Keratinocyte (primary cell): ENCODE results near the gene SEC61G. TPM values are rescaled to one million over a fixed set of nuclear protein-coding genes. Genes with fewer than 3 reads are reported as not detected.

Experiments
- DNase-seq: peaks from one replicate; pipeline ENCODE4 v3.0.0-alpha.2; 2011; ENCODE audit warnings: low read depth, missing footprints, low spot score
- FAIRE-seq: peaks from 2 replicates; lab custom pipeline; 2011; peaks lifted over from hg19 to GRCh38; lab: Jason Lieb, UNC
- H2AFZ ChIP-seq: 2 replicates; pipeline ENCODE4 v1.6.0; 2012; ENCODE audit warnings: low read length, control low read depth, inconsistent platforms; ENCODE audit not compliant: control insufficient read depth
- H3K27ac ChIP-seq: 2 replicates; pipeline ENCODE4 v1.5.1; 2011; ENCODE audit warnings: low read length; ENCODE audit not compliant: control insufficient read depth, insufficient read depth
- H3K27me3 ChIP-seq: 3 replicates; pipeline ENCODE4 v1.6.0; 2011; ENCODE audit warnings: low read length; ENCODE audit not compliant: control insufficient read depth, insufficient read depth; ENCODE audit errors: extremely low read depth
- H3K36me3 ChIP-seq, 2 experiments: 2 replicates in 1 of 2; 3 replicates in 1 of 2; pipeline ENCODE4 v1.5.1; 2011; ENCODE audit warnings: low read length in 2 of 2, mild to moderate bottlenecking in 1 of 2; ENCODE audit not compliant: control insufficient read depth in 2 of 2, insufficient read depth in 2 of 2; ENCODE audit errors: extremely low read depth in 1 of 2
- H3K4me1 ChIP-seq: 3 replicates; pipeline ENCODE4 v1.5.1; 2011; ENCODE audit warnings: low read length; ENCODE audit not compliant: control insufficient read depth, insufficient read depth; ENCODE audit errors: extremely low read depth
- H3K4me2 ChIP-seq: 3 replicates; pipeline ENCODE4 v1.6.0; 2011; ENCODE audit warnings: low read depth, low read length; ENCODE audit not compliant: control insufficient read depth, insufficient read depth; ENCODE audit errors: extremely low read depth
- H3K4me3 ChIP-seq, 3 experiments: fragments of 200-600 bp in 1 of 3; sonication (generic) in 1 of 3; 2 replicates in 2 of 3; 3 replicates in 1 of 3; pipeline ENCODE4 v1.5.1; 2011 to 2016; ENCODE audit warnings: low read length in 3 of 3, mild to moderate bottlenecking in 3 of 3, control low read depth in 2 of 3, inconsistent platforms in 1 of 3, low read depth in 1 of 3, mixed read lengths in 1 of 3, mixed run types in 1 of 3, moderate library complexity in 1 of 3; ENCODE audit not compliant: control insufficient read depth in 2 of 3, insufficient read depth in 2 of 3; ENCODE audit errors: extremely low read depth in 1 of 3
- H3K79me2 ChIP-seq: 2 replicates; pipeline ENCODE4 v1.6.0; 2012; ENCODE audit warnings: low read length; ENCODE audit not compliant: control insufficient read depth, insufficient read depth
- H3K9ac ChIP-seq: 3 replicates; pipeline ENCODE4 v1.6.0; 2011; ENCODE audit warnings: low read length; ENCODE audit not compliant: control insufficient read depth, insufficient read depth; ENCODE audit errors: extremely low read depth
- H3K9me1 ChIP-seq: 3 replicates; pipeline ENCODE4 v1.6.0; 2011; ENCODE audit warnings: low read length; ENCODE audit not compliant: control insufficient read depth, insufficient read depth; ENCODE audit errors: extremely low read depth
- H3K9me3 ChIP-seq: 2 replicates; pipeline ENCODE4 v1.5.1; 2012; ENCODE audit warnings: low read depth, low read length; ENCODE audit not compliant: control insufficient read depth
- H4K20me1 ChIP-seq: 3 replicates; pipeline ENCODE4 v1.6.0; 2011; ENCODE audit warnings: low read length; ENCODE audit not compliant: control insufficient read depth, insufficient read depth; ENCODE audit errors: extremely low read depth
- CTCF ChIP-seq, 3 experiments: IDR thresholded peaks in 1 of 3; conservative IDR thresholded peaks in 1 of 3; optimal IDR thresholded peaks in 1 of 3; 2 replicates in 2 of 3; 3 replicates in 1 of 3; pipeline versions ENCODE3 to v1.5.1; 2011; ENCODE audit warnings: low read length in 3 of 3, mild to moderate bottlenecking in 3 of 3, moderate library complexity in 2 of 3, control low read depth in 1 of 3, inconsistent platforms in 1 of 3; ENCODE audit not compliant: insufficient read depth in 2 of 3; ENCODE audit errors: extremely low read depth in 1 of 3
- EZH2 ChIP-seq: IDR thresholded peaks from one replicate; pipeline ENCODE4 v1.6.1; 2012; ENCODE audit warnings: inconsistent platforms, mild to moderate bottlenecking, low read length, moderate library complexity
- dilution Hi-C: fragments of 300-500 bp; cut with MboI; formaldehyde crosslinking; loops from one replicate; pipeline ENCODE4 v1.7.0; 2020; ENCODE audit warnings: low sequenced_read_pairs; ENCODE audit not compliant: extremely low pct_ligation_motif_present
- polyA plus RNA-seq, 5 experiments: library from polyadenylated mRNA; depleted of rRNA in 3 of 5; stranded (reverse) in 3 of 5; stranded (forward) in 1 of 5; unstranded in 1 of 5; fragments of >200 nt; gene quantifications; 1 replicate in 1 of 5; 2 replicates in 3 of 5; 3 replicates in 1 of 5; pipeline versions ENCODE4 v1.2.1 to v1.2.3, GENCODE V29; 2011 to 2012; ENCODE audit warnings: missing spikeins in 2 of 5, low read depth in 1 of 5, low replicate concordance in 1 of 5

Gene SEC61G
- polyA plus RNA-seq, 1 donor (not counting 4 experiments of a cell fraction or from before 2014, with no cell fraction given): 191 TPM

- Histone ChIP-seq H3K79me2 (no peaks in the 10 kb centered on the region), H3K27ac (no peak overlapping the region), H3K4me2 (no peak overlapping the region), H3K4me1 (peaks cover 5% of the 10 kb centered on the region), H3K9me3 (no peaks in the 10 kb centered on the region), H3K27me3 (no peaks in the 10 kb centered on the region), H3K4me3 (no peak overlapping the region), H2AFZ (no peak overlapping the region), H3K9ac (no peak overlapping the region), H3K36me3 (no peaks in the 10 kb centered on the region), H3K9me1 (no peaks in the 10 kb centered on the region), H4K20me1 (no peaks in the 10 kb centered on the region)
- no peak for DNase-seq
- dilution Hi-C loops: no loop called here
- TF ChIP-seq CTCF (optimal IDR thresholded peaks at IDR 0.05 in 1 of 3, IDR thresholded peaks at IDR 0.05 in 1 of 3, conservative IDR thresholded peaks at IDR 0.05 in 1 of 3; ENCODE audit: extremely low read depth in 1 of 3, insufficient read depth in 2 of 3, low read length in 3 of 3): no peak
- TF ChIP-seq EZH2: no peak
- FAIRE-seq: no peak
These were observed 21.5 kb upstream of the SEC61G start for GRCh38 chr7:54780490-54780889.

GRCh38 chr7:54778696-54779540, 19.9 kb upstream of the SEC61G start:
- H3K27ac ChIP-seq: no peak overlapping the region
- no peaks in the 10 kb centered on the region for H3K9me1 ChIP-seq
- no peak for TF ChIP-seq CTCF (optimal IDR thresholded peaks at IDR 0.05 in 1 of 3, IDR thresholded peaks at IDR 0.05 in 1 of 3, conservative IDR thresholded peaks at IDR 0.05 in 1 of 3; ENCODE audit: extremely low read depth in 1 of 3, insufficient read depth in 2 of 3, low read length in 3 of 3)
- TF ChIP-seq EZH2: no peak
- no peaks in the 10 kb centered on the region for H3K79me2 ChIP-seq
- H3K36me3 ChIP-seq: no peaks in the 10 kb centered on the region
- no peak overlapping the region for H3K4me2 ChIP-seq
- H3K9ac ChIP-seq: no peak overlapping the region
- H3K4me1 ChIP-seq: no peaks in the 10 kb centered on the region
- no peaks in the 10 kb centered on the region for H4K20me1 ChIP-seq
- no peak overlapping the region for H2AFZ ChIP-seq
- H3K4me3 ChIP-seq: no peak overlapping the region
- dilution Hi-C loops: no loop called here
- H3K27me3 ChIP-seq: no peaks in the 10 kb centered on the region
- no peak for DNase-seq
- H3K9me3 ChIP-seq: no peaks in the 10 kb centered on the region
- FAIRE-seq: no peak
